GM18520 (cell line): ENCODE measurements around the gene EMC10.
"Not testable (repeated sequence)": the region's sequence is repeated elsewhere in the genome, so short reads cannot be mapped to it uniquely, and the experiment has no call there.

ENCODE experiments used
- ATAC-seq: cut with Tn5 transposase; IDR thresholded peaks from one replicate; pipeline ENCODE4 v1.9.1; 2021; ENCODE audit not compliant: unreplicated experiment

Gene EMC10

GRCh38 chr19:50476224-50476906, at the start of gene EMC10, which contains the start of gene GARIN5A:
Gene EMC10 (plus strand): TSS chr19:50476507. CDS start chr19:50476545, 38 bp downstream.
Gene GARIN5A (minus strand): TSS chr19:50476848. CDS start chr19:50476388, 460 bp downstream.
- ATAC-seq: peak; percentile 80

- no peak for ATAC-seq
These were observed 48.9 kb upstream of the EMC10 start for GRCh38 chr19:50427318-50427925.

GRCh38 chr19:50427997-50428425, 48.3 kb upstream of the EMC10 start:
- no peak for ATAC-seq

- ATAC-seq: no peak
These were observed 47.4 kb upstream of the EMC10 start for GRCh38 chr19:50428772-50429463.

- no peak for ATAC-seq
These were observed 45.4 kb upstream of the EMC10 start for GRCh38 chr19:50430888-50431342.

GRCh38 chr19:50431343-50432220, 44.7 kb upstream of the EMC10 start:
- ATAC-seq: peak; percentile 49

GRCh38 chr19:50432221-50433028, 43.9 kb upstream of the EMC10 start, which contains the start of gene MYBPC2:
Gene MYBPC2 (plus strand): TSS chr19:50432892. CDS start chr19:50432954, 62 bp downstream.
- ATAC-seq: no peak

- no peak for ATAC-seq
These were observed 42.8 kb upstream of the EMC10 start for GRCh38 chr19:50433201-50434180.

GRCh38 chr19:50434525-50434924, 41.8 kb upstream of the EMC10 start:
- no peak for ATAC-seq

- ATAC-seq: no peak
These were observed 41.1 kb upstream of the EMC10 start for GRCh38 chr19:50435221-50435620.

- no peak for ATAC-seq
These were observed 40.7 kb upstream of the EMC10 start for GRCh38 chr19:50435627-50436026.

- no peak for ATAC-seq
These were observed 38.4 kb upstream of the EMC10 start for GRCh38 chr19:50437862-50438449.

- ATAC-seq: not testable (repeated sequence)
These were observed 37.2 kb upstream of the EMC10 start for GRCh38 chr19:50439130-50439529.

GRCh38 chr19:50444059-50444458, 32.2 kb upstream of the EMC10 start:
- no peak for ATAC-seq

- no peak for ATAC-seq
These were observed 29.3 kb upstream of the EMC10 start for GRCh38 chr19:50447053-50447452.

GRCh38 chr19:50447750-50448149, 28.6 kb upstream of the EMC10 start:
- no peak for ATAC-seq

GRCh38 chr19:50449236-50449899, 26.9 kb upstream of the EMC10 start:
- no peak for ATAC-seq
